Osteoblast (primary cell): ENCODE measurements around the gene MRPS27. TPM values are rescaled to one million over a fixed set of nuclear protein-coding genes. Genes with fewer than 3 reads are reported as not detected.
A peak's percentile ranks its signal among the peaks of the same experiment; 100 is the strongest.

Experiments
- DNase-seq: peaks from one replicate; pipeline ENCODE4 v3.0.0; 2011; ENCODE audit warnings: low spot score, mixed read lengths; ENCODE audit not compliant: insufficient read length; ENCODE audit errors: missing footprints
- H2AFZ ChIP-seq: 2 replicates; pipeline ENCODE4 v1.6.0; 2011; ENCODE audit warnings: mild to moderate bottlenecking, low read length
- H3K27ac ChIP-seq: 2 replicates; pipeline ENCODE4 v1.5.1; 2011; ENCODE audit warnings: mild to moderate bottlenecking, low read depth, low read length, moderate library complexity
- H3K27me3 ChIP-seq: 2 replicates; pipeline ENCODE4 v1.6.0; 2012; ENCODE audit warnings: mild to moderate bottlenecking, control low read depth, inconsistent platforms, low read length, moderate library complexity; ENCODE audit not compliant: insufficient read depth
- H3K36me3 ChIP-seq: 2 replicates; pipeline ENCODE4 v1.5.1; 2011; ENCODE audit warnings: mild to moderate bottlenecking, low read length, control low read depth, moderate library complexity; ENCODE audit not compliant: insufficient read depth
- H3K4me1 ChIP-seq: 2 replicates; pipeline ENCODE4 v1.5.1; 2011; ENCODE audit warnings: mild to moderate bottlenecking, low read length, control low read depth, moderate library complexity; ENCODE audit not compliant: insufficient read depth
- H3K4me2 ChIP-seq: 2 replicates; pipeline ENCODE4 v1.6.0; 2011; ENCODE audit warnings: mild to moderate bottlenecking, low read length; ENCODE audit not compliant: insufficient read depth
- H3K4me3 ChIP-seq: fragments of 200-600 bp; sonication (generic); 3 replicates; pipeline ENCODE4 v1.5.1; 2012; ENCODE audit warnings: mild to moderate bottlenecking, low read length, inconsistent platforms; ENCODE audit not compliant: insufficient read depth
- H3K79me2 ChIP-seq: 2 replicates; pipeline ENCODE4 v1.6.0; 2012; ENCODE audit warnings: mild to moderate bottlenecking, low read length, control low read depth, inconsistent platforms; ENCODE audit not compliant: insufficient read depth
- H3K9me3 ChIP-seq: 2 replicates; pipeline ENCODE4 v1.5.1; 2011; ENCODE audit warnings: low read depth, low read length, control low read depth
- H4K20me1 ChIP-seq: 2 replicates; pipeline ENCODE4 v1.6.0; 2012; ENCODE audit warnings: mild to moderate bottlenecking, low read length, control low read depth; ENCODE audit not compliant: insufficient read depth
- CTCF ChIP-seq: IDR thresholded peaks from 2 replicates; pipeline ENCODE4 v1.5.1; 2011; ENCODE audit warnings: mild to moderate bottlenecking, low read depth, low read length, moderate library complexity; ENCODE audit errors: extremely low read depth
- total RNA-seq: library from RNA; depleted of rRNA; stranded (reverse); fragments of >200 nt; gene quantifications from 2 replicates; pipeline ENCODE4 v1.2.3, GENCODE V29; 2012

Gene MRPS27
- total RNA-seq, 1 donor = 106 TPM

- Histone ChIP-seq H3K27me3 (no peaks in the 10 kb centered on the region), H3K79me2 (peaks cover 2% of the 10 kb centered on the region), H3K4me3 (no peak overlapping the region), H3K4me2 (peak overlapping the region; percentile 47), H3K9me3 (no peaks in the 10 kb centered on the region), H2AFZ (no peak overlapping the region), H3K27ac (peak overlapping the region; percentile 86), H4K20me1 (no peaks in the 10 kb centered on the region), H3K36me3 (peaks cover 8% of the 10 kb centered on the region), H3K4me1 (peaks cover 37% of the 10 kb centered on the region)
- no peak for TF ChIP-seq CTCF
- no peak for DNase-seq
Observed at GRCh38 chr5:72234868-72235267, 85.2 kb downstream of the MRPS27 start.

GRCh38 chr5:72234265-72234700, 85.8 kb downstream of the MRPS27 start:
- H3K27ac ChIP-seq = peak overlapping the region; percentile 86
- TF ChIP-seq CTCF = no peak

GRCh38 chr5:72233835-72234234, 86.2 kb downstream of the MRPS27 start:
- Histone ChIP-seq H3K4me3 (no peak overlapping the region), H3K27ac (peak overlapping the region; percentile 86), H3K79me2 (peaks cover 2% of the 10 kb centered on the region), H2AFZ (no peak overlapping the region), H3K4me2 (peak overlapping the region; percentile 5), H3K9me3 (no peaks in the 10 kb centered on the region), H4K20me1 (no peaks in the 10 kb centered on the region), H3K36me3 (peaks cover 8% of the 10 kb centered on the region), H3K27me3 (no peaks in the 10 kb centered on the region), H3K4me1 (peaks cover 37% of the 10 kb centered on the region)
- TF ChIP-seq CTCF = no peak
- no peak for DNase-seq

More at GRCh38 chr5:72234265-72234700, 85.8 kb downstream of the MRPS27 start:
- DNase-seq = peak; percentile 66
- H3K9me3 ChIP-seq = no peaks in the 10 kb centered on the region
- H3K79me2 ChIP-seq = peaks cover 2% of the 10 kb centered on the region
- no peak overlapping the region for H2AFZ ChIP-seq
- no peaks in the 10 kb centered on the region for H3K27me3 ChIP-seq
- no peaks in the 10 kb centered on the region for H4K20me1 ChIP-seq
- H3K36me3 ChIP-seq = peaks cover 8% of the 10 kb centered on the region
- peaks cover 37% of the 10 kb centered on the region for H3K4me1 ChIP-seq
- H3K4me3 ChIP-seq = no peak overlapping the region
- H3K4me2 ChIP-seq = peak overlapping the region; percentile 47

GRCh38 chr5:72232838-72233237, 87.2 kb downstream of the MRPS27 start:
- peaks cover 8% of the 10 kb centered on the region for H3K36me3 ChIP-seq
- no peaks in the 10 kb centered on the region for H3K27me3 ChIP-seq
- H3K4me3 ChIP-seq = no peak overlapping the region
- no peak overlapping the region for H3K27ac ChIP-seq
- no peak overlapping the region for H3K4me2 ChIP-seq
- H2AFZ ChIP-seq = no peak overlapping the region
- H3K9me3 ChIP-seq = no peaks in the 10 kb centered on the region
- DNase-seq = no peak
- peaks cover 2% of the 10 kb centered on the region for H3K79me2 ChIP-seq
- H3K4me1 ChIP-seq = peaks cover 37% of the 10 kb centered on the region
- no peak for TF ChIP-seq CTCF
- H4K20me1 ChIP-seq = no peaks in the 10 kb centered on the region
